Brain pericyte (primary cell): ENCODE data around the gene BHMT2.

Experiments
- DNase-seq: peaks from one replicate; pipeline ENCODE4 v3.0.0-alpha.2; 2012; ENCODE audit warnings: low read depth, low spot score

Gene BHMT2

DNA sequence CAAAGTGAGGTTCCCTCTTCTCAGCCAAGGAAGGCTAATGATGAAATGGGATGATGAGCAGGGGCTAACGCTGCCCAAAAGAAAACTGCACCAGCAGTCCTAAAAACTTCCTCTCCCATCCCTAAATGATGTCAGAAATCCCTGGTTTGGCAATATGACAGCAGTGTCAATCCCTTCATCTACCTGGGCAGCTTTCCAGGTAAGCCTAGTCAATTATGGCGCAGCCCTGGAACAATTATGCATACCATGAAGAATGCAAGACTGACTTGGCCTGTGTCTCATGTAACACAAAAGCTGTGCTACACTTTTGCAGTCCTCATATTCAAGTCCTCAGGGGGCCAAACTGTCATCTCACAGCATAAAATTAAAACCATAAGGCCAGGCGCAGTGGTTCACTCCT is 7.1 kb upstream of the BHMT2 start:
- no peak for DNase-seq

DNA sequence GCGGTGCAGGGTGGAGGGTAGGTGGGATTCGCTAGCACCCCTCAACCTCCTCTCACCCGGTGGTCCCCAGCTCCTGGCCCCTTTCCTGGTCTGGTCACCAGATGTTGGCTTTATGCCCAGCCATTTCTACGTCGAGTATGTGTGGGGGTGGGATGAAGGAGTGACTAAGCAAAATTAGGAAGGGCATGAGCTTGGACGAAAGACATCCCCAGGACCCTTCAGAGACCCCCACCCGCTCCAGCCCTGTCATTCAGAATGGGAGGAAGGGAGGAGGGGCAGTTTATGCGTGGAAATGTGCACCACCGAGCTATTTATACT is 742 bp downstream of the BHMT2 start:
- no peak for DNase-seq

DNA sequence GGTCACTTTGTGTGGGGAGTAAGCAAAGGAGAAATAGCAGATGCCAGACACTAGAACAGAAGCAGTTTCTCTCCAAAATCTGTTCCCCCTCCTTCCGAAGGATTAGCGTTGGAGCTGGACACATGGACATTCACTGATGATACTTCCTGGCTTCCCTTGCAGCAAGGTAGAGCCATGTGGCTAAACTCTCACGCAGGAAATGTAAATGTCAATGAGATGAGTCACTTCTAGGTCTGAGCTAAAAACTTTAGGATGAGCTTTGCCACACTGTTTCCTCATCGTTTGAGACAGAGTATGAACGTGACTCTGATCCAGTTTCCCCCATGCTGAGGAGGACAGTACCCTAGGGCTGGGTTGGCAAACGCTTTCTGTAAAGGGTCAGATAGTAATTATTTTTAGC is 5.1 kb downstream of the BHMT2 start:
- DNase-seq, result no peak

DNA sequence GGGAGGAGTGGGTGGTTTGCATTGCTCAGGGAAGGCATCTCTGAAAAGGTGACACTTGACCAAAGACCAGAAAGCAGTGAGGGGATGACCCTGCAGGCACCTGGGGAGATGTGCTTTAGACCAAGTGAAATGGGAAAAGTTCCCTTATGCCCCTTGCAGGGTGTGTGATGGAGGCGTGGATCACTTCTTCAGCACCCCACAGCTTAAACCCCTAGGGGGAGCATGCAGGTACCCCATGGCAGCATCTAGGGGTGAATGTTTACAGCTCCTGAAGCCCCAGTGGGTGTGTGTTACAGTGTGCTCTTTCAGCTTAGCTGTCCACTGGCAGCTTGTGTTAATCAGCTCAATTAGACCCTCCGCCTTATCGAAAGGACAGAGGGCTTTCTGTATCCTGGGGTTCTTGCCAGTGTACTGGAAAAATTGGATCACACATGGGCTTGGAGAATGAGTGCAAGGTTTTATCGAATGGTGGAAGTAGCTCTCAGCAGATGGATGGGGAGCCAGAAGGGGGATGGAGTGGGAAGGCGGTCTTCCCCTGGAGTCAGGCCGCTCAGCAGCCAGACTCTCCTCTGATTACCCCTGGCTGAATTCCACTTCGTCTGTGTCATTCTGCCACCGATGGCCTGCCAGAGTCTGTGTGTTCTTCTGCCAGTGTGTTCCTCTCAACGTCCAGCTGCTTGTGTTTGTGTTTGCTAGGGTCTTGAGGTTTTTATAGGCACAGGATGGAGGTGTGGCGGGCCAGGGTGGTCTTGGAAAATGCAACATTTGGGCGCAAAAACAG is 6.3 kb downstream of the BHMT2 start:
- no peak for DNase-seq

DNA sequence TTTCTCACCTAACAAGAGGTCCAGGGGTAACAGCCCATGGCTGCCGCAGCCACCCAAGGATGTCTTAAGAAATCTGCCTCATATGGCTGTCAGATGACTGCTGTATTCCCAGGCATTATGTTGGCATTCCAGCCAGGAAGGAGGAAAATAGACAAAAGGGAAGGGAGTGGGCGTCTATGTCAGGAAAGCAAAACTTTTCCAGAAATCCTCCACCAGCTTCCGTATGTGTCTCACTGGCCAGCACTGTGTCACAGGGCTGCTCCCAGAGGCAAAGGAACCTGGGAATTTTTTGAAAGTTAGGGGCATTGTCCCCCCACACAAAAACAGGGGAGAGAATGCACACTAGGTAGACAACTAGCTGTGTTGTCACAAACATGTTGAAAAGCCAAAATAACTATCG is 7.3 kb downstream of the BHMT2 start:
- no peak for DNase-seq

DNA sequence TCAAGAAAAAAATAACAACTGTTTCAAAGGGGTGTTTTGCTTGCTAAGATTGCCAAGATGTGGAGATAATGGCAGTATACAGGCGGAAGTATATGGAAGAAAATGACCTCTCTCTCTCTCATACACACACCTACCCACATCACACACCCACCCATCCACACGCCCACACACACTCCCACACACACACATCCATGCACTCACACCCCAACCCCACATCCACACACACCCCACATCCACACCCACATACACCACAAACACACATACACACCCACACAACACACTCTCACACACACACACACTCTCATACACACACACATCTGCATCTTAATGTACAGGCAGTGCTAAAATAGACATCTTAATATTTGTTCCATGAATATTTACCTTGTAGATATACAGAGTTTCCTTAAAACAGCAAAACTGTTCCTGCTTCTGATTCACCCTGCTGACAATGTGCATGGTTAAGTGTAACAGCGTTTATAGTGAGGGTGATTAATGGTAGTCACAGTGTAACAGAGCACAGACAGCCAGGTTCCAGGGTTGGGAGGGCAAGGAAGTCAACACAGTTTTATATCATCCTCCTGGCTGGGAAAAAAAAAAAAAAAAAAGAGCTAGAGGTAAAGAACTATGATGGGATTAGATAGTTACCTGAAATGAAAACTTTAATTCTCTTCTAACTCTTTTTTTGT is 8.3 kb downstream of the BHMT2 start:
- no peak for DNase-seq

DNA sequence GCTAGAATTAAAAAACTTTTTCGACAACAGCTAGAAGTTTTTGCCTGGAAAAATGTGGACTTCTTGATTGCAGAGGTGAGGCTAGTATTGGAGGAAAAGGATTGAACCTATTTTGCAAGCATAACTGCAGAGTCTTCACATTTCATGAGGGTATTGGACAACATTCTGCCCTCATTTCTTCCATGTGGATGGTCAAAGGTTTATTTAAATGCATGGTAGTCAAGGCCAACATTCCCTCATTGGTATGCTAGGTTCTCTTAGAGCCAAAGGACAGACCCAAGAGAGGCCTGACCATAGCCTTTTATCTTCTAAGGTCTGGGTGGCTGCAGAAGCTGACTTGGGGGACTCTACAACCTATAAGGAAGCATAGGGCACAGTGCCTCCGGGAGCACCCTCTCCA is 11.2 kb downstream of the BHMT2 start:
- no peak for DNase-seq

DNA sequence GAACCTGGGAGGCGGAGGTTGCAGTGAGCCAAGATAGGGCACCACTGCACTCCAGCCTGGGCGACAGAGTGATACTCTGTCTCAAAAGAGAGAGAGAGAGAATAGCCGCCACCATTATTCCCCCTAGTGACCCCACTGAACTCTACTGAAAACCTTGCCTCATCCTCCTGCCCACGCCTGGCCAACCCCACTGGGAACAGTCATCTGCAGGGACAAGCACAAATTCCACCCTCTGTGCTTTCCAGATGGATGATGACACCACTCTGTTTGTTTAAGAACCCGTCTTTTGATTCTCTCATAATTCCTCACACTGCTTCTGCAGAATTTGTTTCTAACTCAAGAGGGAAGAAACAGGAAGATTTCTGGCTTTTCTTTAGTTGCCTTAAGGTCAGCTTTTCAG is 12.2 kb downstream of the BHMT2 start:
- no peak for DNase-seq

DNA sequence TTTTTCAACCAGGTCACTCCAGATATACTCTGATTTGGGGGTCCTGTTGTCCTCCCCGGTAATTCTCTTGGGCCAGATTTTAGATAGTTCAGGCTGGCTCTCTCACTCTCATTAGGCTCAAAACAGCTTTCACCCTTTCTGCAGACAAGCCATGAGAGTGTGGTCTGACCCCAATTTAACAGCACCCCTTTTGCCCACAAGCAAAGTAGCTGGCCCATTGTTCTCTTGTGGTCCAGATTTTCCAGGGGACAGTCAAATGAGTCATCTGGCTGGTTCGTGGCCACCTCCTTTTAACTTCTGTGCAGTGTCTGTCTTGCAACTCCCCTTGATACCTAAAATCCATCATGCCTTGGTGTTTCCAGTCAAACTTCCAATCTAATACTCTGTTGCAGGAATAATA is 16.5 kb downstream of the BHMT2 start:
- DNase-seq, result no peak

DNA sequence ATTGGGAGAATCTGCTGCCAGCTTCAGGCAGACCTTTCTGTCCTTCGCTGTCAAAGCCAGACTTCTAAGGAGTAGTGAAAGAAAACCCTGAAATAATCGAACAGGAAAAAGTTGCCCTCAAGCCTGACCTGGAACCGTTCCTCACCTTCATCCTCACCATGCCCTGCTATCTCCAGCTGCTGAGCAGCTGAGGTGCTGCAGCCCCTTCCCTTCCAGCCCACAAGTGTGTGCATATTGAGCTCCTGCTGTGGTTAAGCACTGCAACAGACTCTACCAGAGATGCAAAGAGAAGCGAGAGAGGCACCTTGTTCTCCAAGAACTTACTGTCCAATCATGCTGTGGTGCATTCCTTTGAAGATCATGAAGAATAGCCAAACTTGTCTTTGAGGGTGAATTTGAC is 18.9 kb downstream of the BHMT2 start:
- DNase-seq, result no peak

DNA sequence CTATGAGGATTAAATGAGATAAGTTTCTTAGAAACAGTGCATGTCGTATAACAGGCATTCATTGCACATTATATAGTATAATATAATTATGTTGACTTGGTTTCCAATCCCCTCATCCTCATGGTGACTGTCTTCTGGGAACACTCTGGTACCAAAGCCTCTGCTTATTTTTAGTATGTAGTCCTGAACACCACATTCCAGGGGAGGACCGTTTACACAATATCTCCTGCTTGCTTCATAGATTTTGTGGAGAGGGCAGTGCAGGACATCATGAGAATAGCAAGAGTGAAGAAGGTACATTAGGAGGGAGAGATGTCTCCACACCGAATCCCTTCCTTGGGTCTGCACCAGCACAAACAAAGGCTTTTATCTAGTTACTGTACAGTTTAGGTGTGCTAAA is 21.5 kb downstream of the BHMT2 start:
- no peak for DNase-seq

DNA sequence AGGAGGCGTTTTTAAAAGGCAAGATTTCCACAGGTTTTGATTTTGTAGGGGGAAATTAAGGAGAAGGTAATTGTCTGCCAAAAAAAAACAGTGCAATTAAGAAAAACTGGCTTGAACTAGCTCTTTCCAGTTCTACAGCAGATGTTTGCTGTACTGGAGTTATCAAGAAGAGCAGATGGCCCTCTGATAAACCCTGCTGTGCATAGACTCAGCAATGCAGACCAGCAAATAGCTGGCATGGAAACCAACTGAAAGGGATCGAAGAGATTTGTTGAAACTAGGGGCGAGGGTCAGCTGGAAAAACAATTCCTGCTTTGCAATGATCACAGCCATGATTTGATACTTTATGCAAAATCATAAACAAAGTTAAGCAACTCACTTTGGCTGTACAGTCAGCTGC is 24.2 kb downstream of the BHMT2 start:
- DNase-seq, result no peak

DNA sequence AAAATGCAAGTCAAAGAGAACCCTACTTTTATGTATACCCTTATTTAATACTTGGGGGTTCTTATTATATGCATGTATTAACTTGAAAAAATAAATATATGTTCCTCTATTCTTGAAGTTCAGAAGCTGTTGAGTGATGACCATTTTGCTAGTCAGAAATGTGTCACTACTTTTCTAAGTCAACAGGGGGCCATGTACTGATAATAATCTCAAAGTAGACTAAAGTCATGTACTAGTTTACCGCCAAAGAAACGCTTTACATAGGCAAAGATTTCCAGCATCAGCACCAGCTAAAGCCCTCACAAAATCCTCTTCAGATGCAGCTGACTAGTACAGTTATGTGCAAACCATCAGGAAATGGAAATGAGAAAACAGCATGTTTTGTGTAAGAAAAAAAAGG is 36.3 kb downstream of the BHMT2 start:
- no peak for DNase-seq

DNA sequence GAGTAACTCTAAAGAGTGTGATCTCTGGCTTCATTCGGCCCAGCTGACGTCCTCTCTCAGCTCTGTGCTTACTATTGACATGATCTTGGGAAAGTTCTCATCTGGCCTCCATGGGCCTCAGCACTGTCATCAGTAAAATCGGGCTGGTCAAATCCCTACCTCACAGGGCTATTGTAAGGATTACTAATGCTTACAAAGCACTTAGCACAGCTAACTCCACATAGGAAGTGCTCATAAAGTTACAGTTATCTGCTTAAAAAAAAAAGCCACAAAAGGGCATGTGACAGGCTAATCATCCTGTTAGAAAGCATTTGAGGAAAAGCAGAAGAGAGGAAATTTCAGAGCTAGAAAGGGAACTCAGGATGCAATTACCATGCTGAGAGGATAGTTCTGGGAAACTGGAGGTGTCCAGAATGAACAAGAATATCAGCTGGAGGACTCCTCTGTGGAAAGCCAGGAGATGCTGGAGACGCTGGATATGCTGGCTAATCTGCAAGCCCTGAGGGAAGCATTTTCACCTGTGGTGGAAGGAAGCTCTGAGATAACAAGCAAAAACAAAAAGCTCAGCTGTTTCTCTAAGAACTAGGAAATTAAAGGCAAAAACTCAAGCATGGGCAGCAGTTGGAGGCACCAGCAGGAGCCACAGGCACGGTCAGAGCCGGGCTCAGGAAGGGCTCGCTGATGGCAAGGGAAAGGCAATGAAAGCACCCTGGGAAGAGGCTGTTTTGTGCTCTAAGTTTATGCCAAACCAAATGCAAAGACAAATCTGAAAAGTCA is 37.6 kb downstream of the BHMT2 start:
- DNase-seq, result no peak

DNA sequence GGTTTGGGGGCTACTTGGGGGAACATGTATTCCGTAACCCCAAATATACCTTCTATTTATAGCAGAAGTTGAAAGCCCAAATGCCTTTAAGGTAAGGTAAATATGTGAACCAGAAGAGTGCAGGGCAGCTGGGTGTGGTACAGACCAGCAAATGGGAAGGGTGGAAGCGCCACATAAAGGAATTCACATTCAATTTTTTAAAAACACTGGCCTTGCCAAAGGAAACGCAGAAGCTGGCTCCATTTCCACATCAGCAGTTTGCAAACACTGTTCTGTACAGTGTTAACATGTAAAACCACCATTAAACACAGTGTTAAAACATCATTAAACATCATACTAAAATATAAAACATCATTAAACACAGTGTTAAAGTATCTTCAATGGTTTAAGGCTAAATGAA is 38.5 kb downstream of the BHMT2 start:
- DNase-seq, result no peak

DNA sequence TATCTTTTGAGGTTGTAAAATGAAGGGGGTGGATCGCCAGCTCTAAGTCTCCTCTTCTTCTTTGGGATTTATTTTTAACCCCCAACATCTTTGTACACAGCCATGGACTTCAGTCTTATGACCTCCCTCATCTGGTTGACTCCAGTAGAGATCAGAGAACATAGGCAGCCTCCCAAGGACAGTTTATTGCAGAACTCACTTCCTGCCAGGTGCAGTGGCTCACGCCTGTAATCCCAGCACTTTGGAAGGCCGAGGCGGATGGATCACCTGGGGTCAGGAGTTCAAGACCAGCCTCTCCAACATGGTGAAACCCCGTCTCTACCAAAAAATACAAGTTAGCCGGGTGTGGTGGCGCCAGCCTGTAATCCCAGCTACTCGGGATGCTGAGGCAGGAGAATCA is 39.2 kb downstream of the BHMT2 start:
- DNase-seq, result no peak

DNA sequence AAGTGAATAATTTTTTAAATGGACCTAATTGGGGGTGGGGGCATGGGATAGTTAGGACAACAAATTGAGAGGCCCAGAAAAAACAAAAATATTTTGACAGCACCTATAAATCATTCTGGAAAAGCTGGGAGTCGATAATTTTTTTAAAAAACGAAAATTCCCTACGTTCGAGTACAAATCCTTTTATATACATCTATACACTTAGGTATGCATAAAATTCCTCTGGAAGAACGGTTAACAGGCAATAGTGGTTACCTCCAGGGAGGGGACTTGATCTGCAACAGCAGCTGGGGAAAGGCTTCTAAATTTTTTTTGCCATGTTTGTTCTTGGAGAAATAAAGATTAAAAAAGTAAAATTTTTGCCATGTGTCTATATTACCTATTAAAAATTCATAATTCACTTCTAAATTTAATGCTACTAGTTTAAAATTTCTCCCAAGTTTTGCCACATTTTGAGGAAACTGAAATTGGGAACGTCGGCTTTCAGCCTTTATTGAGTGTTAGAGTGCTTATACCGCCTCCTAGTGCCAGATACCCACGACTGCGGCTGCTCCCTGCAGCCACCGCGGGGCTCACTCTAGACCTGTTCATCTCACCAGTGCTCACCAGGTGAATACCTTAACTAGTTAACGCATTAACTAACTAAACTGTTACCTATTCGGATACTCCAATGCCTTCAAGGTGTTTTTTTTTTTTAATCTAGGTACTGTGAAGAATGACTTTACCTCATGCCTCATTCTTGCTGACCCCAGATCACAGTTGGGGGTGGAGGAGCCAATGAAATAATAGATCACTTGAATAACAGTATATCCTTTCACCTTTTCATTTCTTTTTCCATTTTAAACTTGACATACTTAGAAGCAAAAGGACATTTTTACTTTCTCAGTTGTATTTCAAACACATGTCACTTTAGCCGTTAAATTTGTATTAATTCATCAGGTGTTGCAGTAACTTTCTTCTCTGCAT is 40.2 kb downstream of the BHMT2 start:
- no peak for DNase-seq

DNA sequence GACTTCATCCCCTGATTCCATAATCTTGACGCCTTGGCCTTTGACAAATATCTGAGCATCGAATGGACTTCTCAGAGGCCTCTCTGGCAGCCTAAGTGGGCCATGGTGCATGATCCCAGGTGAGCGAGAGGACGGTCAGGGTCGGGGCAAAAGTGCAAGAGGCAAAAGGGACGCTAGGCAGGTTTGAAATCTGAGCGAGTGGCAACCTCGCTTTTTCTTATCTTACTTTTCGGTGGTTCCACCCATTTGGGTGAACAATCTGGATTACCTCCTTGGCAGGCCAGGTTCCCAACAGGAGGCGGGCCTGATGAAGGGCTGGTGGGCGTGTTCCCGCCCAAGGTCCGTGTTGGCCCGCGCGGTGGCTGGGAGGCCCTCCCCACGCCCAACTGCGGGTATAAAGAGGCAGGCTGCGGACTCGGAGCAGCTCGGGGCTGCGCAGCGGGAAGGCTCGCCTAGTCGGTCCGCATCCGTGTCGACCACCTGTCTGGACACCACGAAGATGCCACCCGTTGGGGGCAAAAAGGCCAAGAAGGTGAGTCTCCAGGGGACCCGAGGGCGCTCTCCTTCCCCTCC is 41.9 kb downstream of the BHMT2 start, which contains the start of gene BHMT:
Gene BHMT (plus strand): TSS at position 423 of the 573 bp plus-strand sequence. CDS start 77 bp downstream, at position 500.
- DNase-seq, result no peak

DNA sequence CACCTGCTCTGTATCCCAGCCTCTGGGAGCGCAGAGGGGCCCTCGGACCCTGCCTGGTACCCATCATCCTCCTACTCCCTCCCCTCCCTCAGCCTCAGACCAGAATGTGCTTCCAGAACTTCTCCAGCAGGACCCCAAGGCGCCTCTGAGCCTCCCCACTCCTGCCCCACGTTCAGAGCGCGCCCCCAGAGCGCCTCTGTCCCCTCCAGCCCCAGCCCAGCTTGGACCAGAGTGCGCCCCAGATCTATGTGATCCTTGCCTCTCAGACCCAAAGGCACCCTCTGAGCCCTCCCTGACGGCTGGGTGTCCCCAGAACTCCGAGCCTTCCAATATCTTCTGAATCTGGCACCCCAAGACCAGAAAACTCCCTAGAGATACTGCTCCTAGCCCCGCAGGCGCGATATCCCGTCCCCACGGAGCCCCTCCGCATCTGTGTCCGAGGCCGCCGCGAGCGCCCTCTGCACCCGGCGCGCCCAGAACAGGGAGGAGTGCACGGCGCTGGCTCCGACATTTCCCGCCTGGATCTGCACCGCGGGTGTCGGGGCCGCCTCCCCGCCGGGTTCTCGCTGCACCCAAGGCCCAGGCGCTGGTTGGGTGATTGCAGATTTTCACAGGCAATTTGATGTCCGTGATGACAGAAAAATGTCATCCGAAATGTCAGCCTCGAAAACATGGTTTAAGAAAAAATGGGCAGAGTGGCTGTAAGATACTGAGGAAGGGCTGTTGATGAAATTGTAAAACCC is 42.6 kb downstream of the BHMT2 start:
- DNase-seq, result no peak

DNA sequence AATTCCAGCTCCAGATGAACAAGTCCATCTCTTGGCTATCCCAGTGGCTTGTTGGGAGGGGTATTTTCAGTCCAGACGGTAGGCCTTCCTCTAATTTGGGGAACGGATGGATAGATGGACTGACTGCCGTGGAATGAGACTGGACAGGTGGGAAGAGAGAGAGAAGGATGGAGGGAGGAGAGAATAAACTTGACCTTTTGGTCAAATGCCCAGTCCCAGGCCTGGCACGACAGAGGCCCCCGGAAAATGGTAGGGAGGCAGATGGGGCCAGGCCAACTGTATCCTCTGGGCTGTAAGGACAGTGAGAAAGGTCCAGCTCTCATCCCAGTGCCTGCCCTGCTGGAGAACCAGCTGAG is 43.1 kb downstream of the BHMT2 start:
- no peak for DNase-seq

DNA sequence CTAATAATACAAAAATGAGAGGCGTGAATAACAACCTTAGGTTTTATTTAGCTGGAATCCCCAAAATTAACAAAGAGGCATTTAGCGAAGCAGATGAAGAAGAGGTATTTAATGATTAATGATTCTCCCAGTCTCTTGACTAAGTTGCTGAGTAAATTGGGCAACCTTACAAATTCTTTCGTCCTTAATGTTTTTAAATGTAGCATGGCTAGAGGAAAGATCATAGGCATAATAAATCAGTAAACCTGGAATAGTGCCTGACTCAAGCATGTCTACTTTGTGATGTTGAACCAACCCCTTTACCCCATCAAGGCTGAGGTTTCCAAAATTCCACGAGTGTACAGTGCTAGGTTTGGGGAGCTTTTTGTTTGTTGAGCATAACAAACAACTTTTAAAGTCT is 49.9 kb downstream of the BHMT2 start:
- no peak for DNase-seq
